Hepatocyte (in vitro differentiated cells): Measurements from ENCODE around the gene CETP. TPM values are rescaled to one million over a fixed set of nuclear protein-coding genes. Genes with fewer than 3 reads are reported as not detected.

Source experiments
- DNase-seq: peaks from one replicate; pipeline ENCODE4 v3.0.0-alpha.2; 2016; ENCODE audit warnings: low spot score
- H2AFZ ChIP-seq: fragments of 200-600 bp; sonication (generic); 2 replicates; pipeline ENCODE4 v1.6.0; 2016; ENCODE audit warnings: antibody characterized with exemption, mild to moderate bottlenecking
- H3K27ac ChIP-seq: fragments of 200-600 bp; sonication (generic); 2 replicates; pipeline ENCODE4 v1.5.1; 2016; ENCODE audit warnings: mild to moderate bottlenecking
- H3K27me3 ChIP-seq: fragments of 200-600 bp; sonication (generic); 2 replicates; pipeline ENCODE4 v1.6.1; 2016
- H3K36me3 ChIP-seq: fragments of 200-600 bp; sonication (generic); replicated peaks from 2 replicates; pipeline ENCODE4 v1.5.1; 2016; ENCODE audit warnings: low read depth; ENCODE audit not compliant: insufficient read depth
- H3K4me1 ChIP-seq: fragments of 200-600 bp; sonication (generic); 2 replicates; pipeline ENCODE4 v1.5.1; 2016; ENCODE audit warnings: mild to moderate bottlenecking, moderate library complexity; ENCODE audit not compliant: insufficient read depth
- H3K4me2 ChIP-seq: fragments of 200-600 bp; sonication (generic); 2 replicates; pipeline ENCODE4 v1.6.0; 2016
- H3K4me3 ChIP-seq: fragments of 200-600 bp; sonication (generic); 2 replicates; pipeline ENCODE4 v1.5.1; 2016; ENCODE audit warnings: mild to moderate bottlenecking
- H3K79me2 ChIP-seq: fragments of 200-600 bp; sonication (generic); 2 replicates; pipeline ENCODE4 v1.6.0; 2017; ENCODE audit warnings: mild to moderate bottlenecking
- H3K9me2 ChIP-seq: fragments of 200-600 bp; sonication (generic); replicated peaks from 2 replicates; pipeline ENCODE4 v1.6.0; 2017; ENCODE audit warnings: mild to moderate bottlenecking; ENCODE audit not compliant: insufficient read depth
- H3K9me3 ChIP-seq: fragments of 200-600 bp; sonication (generic); 2 replicates; pipeline ENCODE4 v1.5.1; 2016; ENCODE audit warnings: low read depth, mild to moderate bottlenecking
- H4K20me1 ChIP-seq: fragments of 200-600 bp; sonication (generic); 2 replicates; pipeline ENCODE4 v1.6.0; 2016; ENCODE audit warnings: mild to moderate bottlenecking; ENCODE audit not compliant: insufficient read depth, poor library complexity, severe bottlenecking
- CTCF ChIP-seq: fragments of 200-600 bp; sonication (generic); IDR thresholded peaks from 2 replicates; pipeline ENCODE4 v1.5.1; 2016; ENCODE audit warnings: antibody characterized with exemption, mild to moderate bottlenecking; ENCODE audit not compliant: poor library complexity
- EZH2 ChIP-seq: fragments of 200-600 bp; sonication (generic); IDR thresholded peaks from 2 replicates; pipeline ENCODE4 v1.6.1; 2016; ENCODE audit warnings: antibody characterized with exemption, mild to moderate bottlenecking, borderline replicate concordance
- EZH2phosphoT487 ChIP-seq: fragments of 200-600 bp; sonication (generic); IDR thresholded peaks from one replicate; pipeline ENCODE4 v1.6.1; 2018; ENCODE audit warnings: antibody characterized with exemption, mild to moderate bottlenecking, low read depth, moderate library complexity; ENCODE audit not compliant: unreplicated experiment, severe bottlenecking
- WGBS: methylation state at CpG from one replicate; pipeline ENCODE4 v1.1.6; 2016; ENCODE audit warnings: low lambda C conversion rate; ENCODE audit errors: missing lambda C conversion rate; 5-methylcytosine and 5-hydroxymethylcytosine counted together
- polyA plus RNA-seq: library from polyadenylated mRNA; unstranded; fragments of >200 nt; fragmentation: Nextera tagmentation; extraction: Ambion mirVana; gene quantifications from 2 replicates; pipeline ENCODE4 v1.2.1, GENCODE V29; 2016
- total RNA-seq: library from RNA; depleted of rRNA; stranded (reverse); fragments of >200 nt; gene quantifications from 2 replicates; pipeline ENCODE4 v1.2.3, GENCODE V29; 2014

CETP gene
- total and polyA plus RNA-seq, 2 experiments from 2014 or later = not detected

- Histone ChIP-seq H4K20me1 (no peaks in the 10 kb centered on the region), H3K79me2 (no peaks in the 10 kb centered on the region), H3K36me3 (no peaks in the 10 kb centered on the region), H3K9me2 (no peaks in the 10 kb centered on the region), H3K4me1 (no peaks in the 10 kb centered on the region), H2AFZ (no peak overlapping the region), H3K27ac (no peak overlapping the region), H3K9me3 (no peaks in the 10 kb centered on the region), H3K4me3 (no peak overlapping the region), H3K4me2 (no peak overlapping the region), H3K27me3 (no peaks in the 10 kb centered on the region)
- no peak for DNase-seq
- 59% methylated on average over 1 of the region's 1 CpG for WGBS
- TF ChIP-seq EZH2phosphoT487 (no peak), CTCF (no peak), EZH2 (no peak)
Measured at GRCh38 chr16:57017251-57017650, 55.5 kb downstream of the CETP start.

GRCh38 chr16:57019746-57020145 is 58.0 kb downstream of the CETP start:
- Histone ChIP-seq H3K36me3 (no peaks in the 10 kb centered on the region), H3K4me3 (no peak overlapping the region), H3K79me2 (no peaks in the 10 kb centered on the region), H3K27me3 (no peaks in the 10 kb centered on the region), H2AFZ (no peak overlapping the region), H3K4me1 (no peaks in the 10 kb centered on the region), H3K9me2 (no peaks in the 10 kb centered on the region), H3K27ac (no peak overlapping the region), H3K9me3 (no peaks in the 10 kb centered on the region), H3K4me2 (no peak overlapping the region), H4K20me1 (no peaks in the 10 kb centered on the region)
- WGBS = 78% methylated on average over 2 of the region's 2 CpGs
- DNase-seq = no peak
- TF ChIP-seq EZH2phosphoT487 = no peak
- no peak for TF ChIP-seq EZH2
- no peak for TF ChIP-seq CTCF

GRCh38 chr16:57020651-57021050 is 58.9 kb downstream of the CETP start:
- Histone ChIP-seq H3K79me2 (no peaks in the 10 kb centered on the region), H3K36me3 (no peaks in the 10 kb centered on the region), H3K4me3 (no peak overlapping the region), H3K9me2 (no peaks in the 10 kb centered on the region), H4K20me1 (no peaks in the 10 kb centered on the region), H3K4me1 (no peaks in the 10 kb centered on the region), H3K27ac (no peak overlapping the region), H3K27me3 (no peaks in the 10 kb centered on the region), H3K4me2 (no peak overlapping the region), H2AFZ (no peak overlapping the region), H3K9me3 (no peaks in the 10 kb centered on the region)
- no peak for TF ChIP-seq CTCF
- TF ChIP-seq EZH2phosphoT487 = no peak
- no peak for TF ChIP-seq EZH2
- DNase-seq = no peak
- 84% methylated on average over 8 of the region's 8 CpGs for WGBS

- Histone ChIP-seq H3K9me2 (no peaks in the 10 kb centered on the region), H3K36me3 (no peaks in the 10 kb centered on the region), H3K27me3 (no peaks in the 10 kb centered on the region), H4K20me1 (no peaks in the 10 kb centered on the region), H3K4me2 (no peak overlapping the region), H3K79me2 (no peaks in the 10 kb centered on the region), H3K4me3 (no peak overlapping the region), H2AFZ (no peak overlapping the region), H3K9me3 (no peaks in the 10 kb centered on the region), H3K4me1 (no peaks in the 10 kb centered on the region), H3K27ac (no peak overlapping the region)
- TF ChIP-seq CTCF = no peak
- TF ChIP-seq EZH2phosphoT487 = no peak
- TF ChIP-seq EZH2 = no peak
- WGBS = 94% methylated on average over 6 of the region's 6 CpGs
- no peak for DNase-seq
Measured at GRCh38 chr16:57021757-57022156, 60.0 kb downstream of the CETP start.
